ENCODE measurements around the gene CCR5AS.
"Not testable (repeated sequence)": the region's sequence is repeated elsewhere in the genome, so short reads cannot be mapped to it uniquely, and the experiment has no call there.

The CCR5AS gene

GRCh38 chr3:46406788-46407611, at the start of gene CCR5AS, which contains the start of gene CCRL2:
CCR5AS (minus strand) TSS chr3:46407066.
CCRL2 (plus strand) TSS chr3:46407259; CDS start chr3:46408080, 821 bp downstream.
- no peak for DNase-seq

DNA sequence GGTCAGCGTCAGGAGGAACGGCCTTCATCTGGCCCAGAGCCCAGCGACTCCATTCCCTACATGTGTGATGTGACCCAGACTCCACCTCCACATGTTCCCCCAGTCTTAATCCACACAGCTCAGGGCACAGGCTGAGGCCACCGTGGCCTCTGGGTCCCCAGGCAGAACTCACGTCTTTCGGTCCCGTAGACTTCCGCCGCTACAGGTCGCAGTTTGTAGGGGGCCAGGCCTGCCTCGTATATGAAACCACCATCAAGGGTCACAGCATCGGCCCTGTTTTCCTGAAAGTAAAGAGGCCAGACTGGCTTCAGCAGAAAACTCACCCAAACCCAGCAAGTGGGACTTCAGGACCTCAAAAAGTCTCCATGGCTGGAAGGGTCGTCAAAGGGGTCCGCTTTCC, 49.3 kb upstream of the CCR5AS start:
- DNase-seq: no peak

- no peak for DNase-seq
Measured at GRCh38 chr3:46455231-46456115, 48.6 kb upstream of the CCR5AS start.

- DNase-seq: no peak
Measured at GRCh38 chr3:46454606-46455005, 47.7 kb upstream of the CCR5AS start.

DNA sequence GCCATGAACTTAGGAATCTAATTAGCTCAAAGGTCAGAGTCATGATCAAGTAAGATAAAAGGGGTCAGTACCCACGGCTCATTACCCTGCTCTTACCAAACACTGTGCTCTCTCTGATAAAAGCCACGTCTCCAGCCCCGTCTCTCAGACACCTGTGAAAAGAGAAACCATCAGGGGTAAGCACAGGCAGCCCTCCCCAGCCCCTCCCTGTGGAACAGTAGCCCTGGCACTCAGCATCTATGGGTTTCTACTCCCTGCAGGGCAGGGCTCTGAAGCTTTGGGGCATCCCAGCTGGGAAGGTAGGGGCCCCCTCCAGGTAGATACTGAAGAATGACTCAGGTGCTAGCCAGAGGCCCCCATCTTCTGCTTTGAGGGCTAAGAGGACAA, 47.3 kb upstream of the CCR5AS start:
- no peak for DNase-seq

DNA sequence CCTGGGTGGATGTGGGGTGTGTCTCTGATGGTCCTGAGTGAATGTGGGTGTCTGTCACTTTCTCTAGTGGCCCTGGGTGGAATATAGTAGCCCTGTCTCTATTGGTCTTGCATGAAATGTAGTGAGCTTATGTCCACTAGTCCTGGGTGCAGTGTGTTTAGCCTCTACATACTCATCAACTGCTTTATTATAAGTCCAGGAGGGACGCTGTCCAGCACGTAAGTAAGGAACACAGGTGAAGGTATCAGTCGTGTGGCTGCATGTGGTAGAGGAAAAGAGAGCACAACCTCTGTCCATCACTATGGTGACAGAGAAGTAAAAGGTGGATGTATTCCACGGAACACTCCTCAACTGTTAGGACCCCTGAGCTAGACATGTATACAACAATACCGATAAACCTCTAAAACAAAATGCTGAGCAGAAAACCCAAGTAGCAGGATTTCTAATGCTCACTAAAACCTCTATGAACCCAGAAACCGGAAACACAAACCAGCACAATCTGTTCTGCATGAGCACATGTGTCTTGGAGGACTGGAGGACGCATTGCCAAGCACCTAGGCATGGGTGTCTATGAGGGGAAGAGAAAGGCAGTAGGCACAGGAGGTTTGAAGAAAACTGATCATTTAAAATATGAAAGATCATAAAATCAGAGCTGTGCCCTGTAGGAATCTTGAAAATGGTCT, 46.8 kb upstream of the CCR5AS start:
- DNase-seq: no peak

GRCh38 chr3:46449755-46450552, 43.1 kb upstream of the CCR5AS start:
- DNase-seq: no peak

- no peak for DNase-seq
Measured at GRCh38 chr3:46448721-46449120, 41.9 kb upstream of the CCR5AS start.

DNA sequence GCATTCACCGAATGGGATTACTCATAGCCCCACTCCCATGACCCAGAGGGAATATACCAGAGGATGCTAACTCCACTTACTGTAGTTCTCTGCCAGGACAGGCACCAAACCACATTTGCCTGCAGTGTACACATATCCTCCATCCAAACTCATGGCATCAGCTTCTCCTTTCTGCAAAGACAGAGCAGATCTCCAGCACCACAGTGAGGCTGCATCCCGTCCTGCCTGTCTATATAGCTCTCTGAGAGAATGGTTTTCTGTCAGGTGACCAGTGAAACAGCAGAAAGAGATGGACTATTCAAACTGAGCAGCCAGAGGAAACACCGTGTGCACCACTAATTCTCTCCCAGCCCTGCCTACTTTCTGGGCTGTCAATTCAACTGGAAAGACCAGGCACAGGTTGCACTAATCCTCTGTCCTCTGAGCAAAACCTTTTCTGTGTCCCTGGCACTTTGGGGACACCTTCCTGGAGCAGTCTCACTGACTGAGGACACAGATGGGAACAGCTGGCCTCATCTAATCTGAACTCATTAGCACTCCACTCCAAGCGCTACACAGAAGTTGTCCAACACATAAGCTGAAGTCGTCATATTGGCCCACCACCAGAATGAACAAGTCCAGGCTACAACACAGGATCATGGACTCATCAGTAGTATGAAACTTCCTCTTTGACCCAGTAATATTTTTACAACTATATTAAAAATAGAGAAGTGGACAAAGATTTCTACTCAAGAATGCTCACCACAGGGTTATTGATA, 40.5 kb upstream of the CCR5AS start:
- DNase-seq: no peak

DNA sequence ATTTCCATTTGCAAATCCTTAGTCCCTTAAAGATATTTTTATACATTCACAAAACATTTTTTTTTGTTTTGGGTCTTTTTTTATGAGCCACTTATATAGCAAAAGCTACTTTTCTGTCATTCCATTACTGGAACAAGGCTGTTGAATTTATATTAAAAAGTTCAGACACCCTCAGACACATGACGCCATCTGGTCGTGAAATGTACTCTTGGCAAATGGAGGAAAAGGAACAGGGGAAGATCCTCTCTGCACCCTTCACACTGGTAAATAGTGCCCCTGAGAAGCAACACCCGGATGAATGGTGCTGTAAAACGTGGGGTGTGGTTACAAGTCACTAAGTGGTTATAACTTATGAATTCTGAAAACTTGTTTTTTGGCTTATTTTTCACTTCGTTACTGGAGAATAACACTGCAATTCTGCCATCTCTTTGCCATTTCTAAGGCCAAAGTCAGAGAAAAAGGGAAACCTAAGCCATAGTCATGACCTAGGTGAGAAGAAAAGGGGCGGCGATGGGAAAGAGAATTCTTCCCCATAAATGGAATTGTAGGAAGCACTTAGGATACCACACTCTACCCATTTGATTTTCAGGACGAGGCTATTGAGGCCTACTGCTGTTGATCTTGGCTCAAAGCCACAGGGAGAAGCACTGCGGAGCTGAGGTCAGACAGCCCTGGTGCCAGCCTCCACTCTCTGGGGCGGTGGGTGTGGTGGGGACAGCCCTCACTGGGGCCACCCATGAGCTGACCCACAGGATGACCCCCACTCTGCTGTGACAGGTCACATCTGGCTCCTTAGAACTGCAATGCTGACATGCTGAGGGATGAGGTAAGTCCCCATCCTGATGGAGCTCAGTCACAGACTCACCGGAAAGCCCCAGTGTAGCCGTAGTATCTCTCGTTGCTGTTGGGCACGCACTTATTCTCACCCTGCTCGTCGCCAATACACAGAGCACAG, 36.0 kb upstream of the CCR5AS start:
- no peak for DNase-seq

DNA sequence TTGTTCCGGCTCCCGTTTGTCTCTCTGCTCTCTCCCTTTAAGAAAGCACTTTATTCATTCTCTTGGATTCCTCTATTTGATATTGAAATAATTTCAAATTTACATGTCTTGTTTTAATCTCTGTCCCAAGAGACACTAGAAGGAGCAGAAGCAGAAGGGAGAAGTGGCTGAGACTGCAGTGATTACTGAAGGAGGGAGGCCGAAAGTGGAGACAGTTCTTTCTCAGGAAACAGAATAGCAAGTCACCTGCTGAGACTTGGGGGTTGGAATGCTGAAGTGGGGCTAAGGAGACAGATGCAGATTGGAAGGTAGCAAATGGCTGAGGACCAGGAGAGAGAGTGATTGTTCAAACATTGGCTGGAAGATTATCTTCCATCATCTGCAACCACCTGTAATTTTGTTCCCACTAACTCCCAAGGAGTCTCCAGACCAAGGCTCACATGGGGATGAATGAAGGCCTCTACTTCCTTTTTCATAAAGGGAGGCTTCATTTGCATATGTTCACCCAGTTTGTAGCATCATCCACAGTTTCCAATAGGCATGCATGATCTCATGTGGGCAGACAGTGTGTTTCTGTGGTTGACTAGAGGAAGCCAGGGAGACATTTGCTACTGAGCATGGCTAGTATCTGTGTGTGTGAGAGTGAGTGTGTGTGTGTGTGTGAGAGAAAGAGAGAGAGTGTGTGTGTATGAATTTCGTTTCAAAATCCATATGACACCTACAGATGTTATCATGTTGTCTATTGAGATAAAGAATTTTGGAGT, 33.8 kb upstream of the CCR5AS start:
- no peak for DNase-seq

- no peak for DNase-seq
Measured at GRCh38 chr3:46438831-46439230, 32.0 kb upstream of the CCR5AS start.

DNA sequence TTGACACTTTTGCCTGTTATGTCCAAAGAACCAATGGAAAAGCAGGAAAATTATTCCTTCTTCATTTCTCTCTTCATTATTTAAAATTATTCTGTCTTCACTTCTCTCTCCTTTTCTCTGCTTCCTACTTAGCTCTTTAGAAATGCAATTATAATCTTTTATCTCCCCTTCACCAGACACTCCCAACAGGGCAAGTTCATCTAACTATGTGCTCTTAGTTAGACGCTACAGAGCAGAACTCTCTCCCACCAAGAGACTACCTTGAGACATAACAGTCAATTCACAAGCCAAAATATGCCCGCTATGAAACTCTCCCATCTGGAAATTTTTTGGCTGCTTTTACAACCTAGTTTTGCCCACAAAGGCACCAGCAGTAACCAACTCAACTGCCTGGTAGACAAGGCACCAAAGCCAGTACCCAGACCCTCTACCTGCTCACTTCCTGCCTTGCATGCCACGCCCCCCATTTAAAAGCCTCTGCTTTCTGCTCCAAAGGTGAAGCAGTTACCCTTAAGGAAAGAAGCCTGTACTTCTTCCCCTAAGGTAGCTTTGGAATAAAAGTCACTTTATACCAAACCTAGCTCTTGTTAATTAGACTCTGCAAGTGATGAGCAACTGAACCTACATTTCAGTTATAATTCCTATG, 28.3 kb upstream of the CCR5AS start:
- DNase-seq: no peak

- no peak for DNase-seq
Measured at GRCh38 chr3:46433841-46434240, 27.0 kb upstream of the CCR5AS start.

GRCh38 chr3:46433118-46433517, 26.3 kb upstream of the CCR5AS start:
- DNase-seq: not testable (repeated sequence)

DNA sequence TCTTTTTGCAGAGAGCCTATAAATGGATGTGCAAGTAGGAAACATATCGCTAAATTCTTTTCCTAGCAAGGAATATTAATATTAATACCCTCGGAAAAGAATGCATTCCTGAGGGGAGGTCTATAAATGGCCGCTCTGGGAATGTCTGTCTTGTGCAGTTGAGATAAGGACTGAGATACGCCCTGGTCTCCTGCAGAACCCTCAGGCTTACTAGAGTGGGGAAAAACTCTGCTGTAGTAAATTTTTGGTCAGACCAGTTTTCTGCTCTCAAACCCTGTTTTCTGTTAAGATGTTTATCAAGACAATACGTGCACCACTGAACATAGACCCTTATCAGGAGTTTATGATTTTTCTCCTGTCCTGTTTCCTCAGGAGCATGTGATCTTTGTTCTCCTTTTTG, 25.0 kb upstream of the CCR5AS start:
- DNase-seq: not testable (repeated sequence)

DNA sequence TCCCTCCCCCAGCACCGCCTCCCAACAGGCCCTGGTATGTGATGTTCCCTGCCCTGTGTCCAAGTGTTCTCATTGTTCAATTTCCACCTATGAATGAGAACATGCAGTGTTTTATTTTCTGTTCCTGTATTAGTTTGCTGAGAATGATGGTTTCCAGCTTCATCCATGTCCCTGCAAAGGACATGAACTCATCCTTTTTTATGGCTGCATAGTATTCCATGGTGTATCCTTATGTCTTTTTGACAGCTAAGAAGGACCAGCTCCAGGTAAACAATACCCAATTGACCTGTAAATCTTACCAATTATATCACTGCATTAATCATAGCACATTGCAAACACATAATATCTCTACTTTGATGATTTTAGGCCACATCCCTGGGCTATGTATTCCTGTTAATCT, 24.0 kb upstream of the CCR5AS start:
- DNase-seq: not testable (repeated sequence)

DNA sequence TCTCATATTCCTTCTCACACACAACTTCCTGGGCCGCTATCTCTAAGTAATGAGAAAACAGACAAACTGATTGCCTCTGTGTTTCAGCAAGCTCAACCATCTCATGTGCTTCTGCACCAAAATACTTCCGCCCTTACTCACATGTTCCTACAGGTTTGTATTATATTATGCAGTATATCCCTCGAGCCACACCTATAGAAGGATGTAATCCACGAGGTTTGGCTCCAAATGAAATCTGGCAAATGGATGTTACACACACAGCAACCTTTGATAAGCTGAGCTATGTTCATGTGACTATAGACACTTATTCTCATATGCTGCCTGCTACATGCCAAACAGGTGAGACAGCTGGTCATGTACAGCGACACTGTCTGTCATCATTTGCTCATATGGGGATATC, 22.8 kb upstream of the CCR5AS start:
- no peak for DNase-seq

GRCh38 chr3:46429250-46429649, 22.4 kb upstream of the CCR5AS start:
- no peak for DNase-seq

Data from NCI-H1092 treated with DMSO at 0.1 percent for 48 hours (cell line).